OCI-LY7 (cell line): ENCODE measurements around the gene KRTAP4-16. TPM values are rescaled to one million over a fixed set of nuclear protein-coding genes. Genes with fewer than 3 reads are reported as not detected.

Source experiments
- Bru-seq: library from RNA; stranded (reverse); fragments of 400-500 nt; gene quantifications from one replicate; lab custom pipeline; 2021; lab: Mats Ljungman, UMichigan
- BruChase-seq, 2 experiments: library from RNA; stranded (reverse); fragments of 400-500 nt; gene quantifications; one replicate each; lab custom pipeline; 2021; lab: Mats Ljungman, UMichigan
- BruUV-seq: library from RNA; stranded (reverse); fragments of 400-500 nt; replicated peaks from 2 replicates; lab custom pipeline; 2021; lab: Mats Ljungman, UMichigan
- CTCF ChIA-PET: fragments of 300-600 bp; sonication (Branson Sonifier 250); formaldehyde crosslinking; loops from one replicate; lab custom pipeline; 2022; ENCODE audit warnings: antibody characterized with exemption; ENCODE audit not compliant: unreplicated experiment; lab: Charles Lee
- POLR2A ChIA-PET: fragments of 300-600 bp; sonication (Branson Sonifier 250); formaldehyde crosslinking; loops from one replicate; lab custom pipeline; 2022; ENCODE audit warnings: antibody characterized with exemption; lab: Charles Lee
- DNase-seq: peaks from one replicate; pipeline ENCODE4 v3.0.0-alpha.2; 2015; ENCODE audit warnings: low spot score
- H2AFZ ChIP-seq: fragments of 200-600 bp; sonication (generic), shearing (Covaris generic); 2 replicates; pipeline ENCODE4 v1.6.1; 2014; ENCODE audit warnings: mild to moderate bottlenecking, antibody characterized with exemption, low read length, moderate library complexity
- H3K27ac ChIP-seq: fragments of 200-600 bp; sonication (generic); 2 replicates; pipeline ENCODE4 v1.5.1; 2014; ENCODE audit warnings: mixed run types, low read depth, mild to moderate bottlenecking, moderate library complexity, low read length, inconsistent platforms; ENCODE audit not compliant: poor library complexity, severe bottlenecking
- H3K36me3 ChIP-seq: fragments of 200-600 bp; sonication (generic); 2 replicates; pipeline ENCODE4 v1.6.1; 2014; ENCODE audit warnings: mild to moderate bottlenecking, antibody characterized with exemption, low read length, moderate library complexity, mixed read lengths; ENCODE audit not compliant: insufficient read depth
- H3K4me1 ChIP-seq: fragments of 200-600 bp; sonication (generic); 2 replicates; pipeline ENCODE4 v1.5.1; 2014; ENCODE audit warnings: mild to moderate bottlenecking, low read length; ENCODE audit not compliant: insufficient read depth, poor library complexity, severe bottlenecking
- H3K4me2 ChIP-seq: fragments of 200-600 bp; sonication (generic); 2 replicates; pipeline ENCODE4 v1.6.1; 2014; ENCODE audit warnings: mild to moderate bottlenecking, low read length
- H3K4me3 ChIP-seq: fragments of 200-600 bp; sonication (generic); 2 replicates; pipeline ENCODE4 v1.5.1; 2014; ENCODE audit warnings: mild to moderate bottlenecking, low read depth, low read length; ENCODE audit not compliant: poor library complexity, severe bottlenecking
- H3K79me2 ChIP-seq: fragments of 200-600 bp; sonication (generic); 2 replicates; pipeline ENCODE4 v1.6.1; 2016; ENCODE audit warnings: low read depth, mild to moderate bottlenecking, low read length, moderate library complexity, mixed read lengths; ENCODE audit not compliant: insufficient read depth
- H3K9me2 ChIP-seq: fragments of 200-600 bp; sonication (generic); 2 replicates; pipeline ENCODE4 v1.6.1; 2016; ENCODE audit warnings: mild to moderate bottlenecking, low read length, mixed read lengths; ENCODE audit not compliant: insufficient read depth
- H3K9me3 ChIP-seq: fragments of 200-600 bp; sonication (generic); 2 replicates; pipeline ENCODE4 v1.6.1; 2014; ENCODE audit warnings: mild to moderate bottlenecking, mixed run types, low read length, mixed read lengths
- H4K20me1 ChIP-seq: fragments of 200-600 bp; sonication (generic); 2 replicates; pipeline ENCODE4 v1.6.1; 2014; ENCODE audit warnings: mild to moderate bottlenecking, antibody characterized with exemption, low read length, moderate library complexity, mixed read lengths; ENCODE audit not compliant: insufficient read depth
- CTCF ChIP-seq: fragments of 200-600 bp; sonication (generic); conservative IDR thresholded peaks from 2 replicates; pipeline ENCODE4 v1.5.1; 2014; ENCODE audit warnings: mild to moderate bottlenecking, antibody characterized with exemption, low read length, moderate library complexity, mixed read lengths
- EZH2phosphoT487 ChIP-seq: fragments of 200-600 bp; sonication (generic); IDR thresholded peaks from 2 replicates; pipeline ENCODE4 v1.6.1; 2018; ENCODE audit warnings: low read depth, borderline replicate concordance, mild to moderate bottlenecking, mixed run types, antibody characterized with exemption, low read length, moderate library complexity, mixed read lengths
- intact Hi-C: fragments of 100-400 bp; cut with micrococcal nuclease; formaldehyde crosslinking; loops from one replicate; pipeline ENCODE4 v1.10.0; 2022; ENCODE audit not compliant: unreplicated experiment
- long read RNA-seq: library from polyadenylated mRNA; stranded (forward); transcript quantifications from one replicate; pipeline ENCODE4 v2.0.0, GENCODE V29; 2022
- total RNA-seq, 2 experiments: library from RNA; depleted of rRNA in 1 of 2; stranded (reverse); fragments of >200 nt in 1 of 2; shearing (Covaris generic) in 1 of 2; gene quantifications; 2 replicates each; pipeline ENCODE4 v1.2.3, GENCODE V29; 2014 to 2022

The KRTAP4-16 gene
- not detected in 2 replicates for total RNA-seq (2014; rRNA removed; shearing (Covaris generic))
- total RNA-seq (2022), result not detected in 2 replicates
- not detected for Bru-seq, nascent RNA
- not detected for BruChase-seq, experiment 1, labeled RNA remaining after a 6-hour chase
- BruChase-seq, experiment 2, labeled RNA remaining after a 2-hour chase, result not detected
- long read RNA-seq, result 0 reads

GRCh38 chr17:41101586-41102259 is at the start of gene KRTAP4-16:
Gene KRTAP4-16, minus strand, starts transcription at chr17:41102209. Its CDS starts 0 bp downstream, at chr17:41102209.
- no peaks in the 10 kb centered on the region for H4K20me1 ChIP-seq
- no peaks in the 10 kb centered on the region for H3K9me2 ChIP-seq
- CTCF ChIA-PET, result no interaction called here
- H2AFZ ChIP-seq, result no peak within 1 kb of the TSS
- POLR2A ChIA-PET, result no interaction called here
- H3K4me1 ChIP-seq, result no peaks in the 10 kb centered on the region
- no TSS peak for BruUV-seq
- H3K79me2 ChIP-seq, result no peaks in the 10 kb centered on the region
- H3K27ac ChIP-seq, result no peak within 1 kb of the TSS
- H3K4me3 ChIP-seq, result no peak within 1 kb of the TSS
- DNase-seq, result no peak
- H3K36me3 ChIP-seq, result no peaks in the 10 kb centered on the region
- H3K9me3 ChIP-seq, result no peaks in the 10 kb centered on the region
- intact Hi-C loops, result no loop called here
- TF ChIP-seq EZH2phosphoT487, result no peak
- TF ChIP-seq CTCF, result no peak
- H3K4me2 ChIP-seq, result no peak within 1 kb of the TSS

GRCh38 chr17:41151525-41151924 is 49.5 kb upstream of the KRTAP4-16 start:
- POLR2A ChIA-PET, result no interaction called here
- intact Hi-C loops, result no loop called here

More at GRCh38 chr17:41151525-41151924, 49.5 kb upstream of the KRTAP4-16 start:
- H3K4me2 ChIP-seq, result no peak overlapping the region
- no peaks in the 10 kb centered on the region for H3K79me2 ChIP-seq
- CTCF ChIA-PET, result no interaction called here
- no peaks in the 10 kb centered on the region for H3K36me3 ChIP-seq
- no peaks in the 10 kb centered on the region for H3K9me3 ChIP-seq
- BruUV-seq, result no TSS peak
- DNase-seq, result no peak
- TF ChIP-seq CTCF (no peak), EZH2phosphoT487 (no peak)
- no peaks in the 10 kb centered on the region for H3K4me1 ChIP-seq
- H2AFZ ChIP-seq, result no peak overlapping the region
- no peak overlapping the region for H3K27ac ChIP-seq
- H3K4me3 ChIP-seq, result no peak overlapping the region
- no peaks in the 10 kb centered on the region for H4K20me1 ChIP-seq
- no peaks in the 10 kb centered on the region for H3K9me2 ChIP-seq
